Right ventricle myocardium superior (tissue), 1 donor: ENCODE data around the gene TIGD6. TPM values are rescaled to one million over a fixed set of nuclear protein-coding genes. Genes with fewer than 3 reads are reported as not detected.
"Not testable (repeated sequence)": the region's sequence is repeated elsewhere in the genome, so short reads cannot be mapped to it uniquely, and the experiment has no call there.

ENCODE experiments used
- ATAC-seq: fragments of 200-7000 bp; cut with Tn5 transposase; one replicate; pipeline ENCODE4 v1.9.1; 2020; ENCODE audit warnings: mild to moderate bottlenecking; ENCODE audit not compliant: poor library complexity
- DNase-seq: peaks from one replicate; pipeline ENCODE4 v3.0.0-alpha.2; 2020
- intact Hi-C: fragments of 100-400 bp; cut with DNase I; formaldehyde crosslinking; loops from one replicate; pipeline ENCODE4 v1.11.2; 2022
- total RNA-seq: library from RNA; stranded (reverse); fragmentation: NEBNext Ultra II Directional; extraction: Animal tissue kit (Norgen Biotek cat#: 25700); gene quantifications from one replicate; pipeline ENCODE4 v1.2.1, GENCODE V29; 2021
- donor health status: DM: no; HTN: yes; CAD: no; lungs with severe emphysema.

Gene TIGD6
- total RNA-seq, 1 donor from 2014 or later, result 1.9 TPM

DNA sequence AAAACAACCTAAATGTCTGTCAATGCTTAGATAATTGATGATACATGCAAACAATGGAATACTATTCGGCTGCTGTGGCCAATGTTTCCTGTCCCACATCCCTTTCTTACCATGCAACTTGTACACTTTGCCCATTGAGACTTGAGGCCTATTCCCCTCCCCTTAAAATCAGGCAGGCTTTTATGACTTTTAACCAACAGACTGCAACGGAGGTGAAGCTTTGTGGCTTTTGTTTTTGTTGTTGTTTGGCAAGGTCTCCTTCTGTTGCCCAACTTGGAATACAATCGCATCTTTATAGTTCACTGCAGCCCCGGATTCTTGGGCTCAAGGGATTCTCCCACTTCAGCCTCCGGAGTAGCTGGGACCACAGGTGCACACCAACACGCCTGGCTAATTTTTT is 45.7 kb downstream of the TIGD6 start:
- ATAC-seq (no peak), DNase-seq (no peak)
- intact Hi-C loops, result no loop called here

DNA sequence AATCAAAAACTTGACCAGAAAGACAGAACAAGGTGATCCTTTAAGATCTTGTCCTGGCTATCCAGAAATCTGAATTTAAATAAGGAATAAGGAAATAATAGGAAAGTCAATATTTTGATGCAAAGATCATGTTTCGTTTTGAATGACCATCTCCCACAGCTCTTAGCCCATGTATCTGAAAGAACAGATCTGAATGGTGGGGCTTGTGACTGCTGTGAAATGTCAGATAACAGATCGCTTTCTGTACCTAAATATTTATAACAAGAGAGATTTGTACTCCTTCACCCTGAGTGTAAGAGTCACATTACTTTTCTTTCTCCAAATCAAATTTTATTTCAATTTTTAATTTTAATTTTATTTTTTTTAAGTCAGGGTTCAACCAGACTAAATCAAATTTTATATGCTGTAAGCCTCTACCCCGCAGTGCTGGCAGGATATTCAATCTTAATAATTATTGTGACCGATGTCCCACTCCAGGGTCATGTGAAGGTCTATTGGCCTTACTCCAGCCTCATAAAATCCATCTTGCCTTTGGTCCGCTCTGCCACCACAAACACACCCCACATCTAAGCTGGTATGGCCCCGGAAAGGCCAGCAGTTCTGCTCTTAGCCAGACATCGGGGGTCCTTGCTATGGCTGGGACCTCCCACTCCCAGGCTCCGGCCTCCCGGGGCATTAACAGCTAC is 46.9 kb downstream of the TIGD6 start:
- no peak for DNase-seq
- no peak for ATAC-seq
- intact Hi-C loops, result no loop called here

GRCh38 chr5:149951138-149951749 is 49.2 kb downstream of the TIGD6 start:
- no peak for ATAC-seq
- intact Hi-C loops, result no loop called here
- no peak for DNase-seq

- ATAC-seq (no peak), DNase-seq (no peak)
- intact Hi-C loops, result no loop called here
Observed at GRCh38 chr5:149948993-149949392, 51.5 kb downstream of the TIGD6 start.

- ATAC-seq (no peak), DNase-seq (no peak)
- intact Hi-C loops, result no loop called here
Observed at GRCh38 chr5:149946118-149946517, 54.3 kb downstream of the TIGD6 start.

DNA sequence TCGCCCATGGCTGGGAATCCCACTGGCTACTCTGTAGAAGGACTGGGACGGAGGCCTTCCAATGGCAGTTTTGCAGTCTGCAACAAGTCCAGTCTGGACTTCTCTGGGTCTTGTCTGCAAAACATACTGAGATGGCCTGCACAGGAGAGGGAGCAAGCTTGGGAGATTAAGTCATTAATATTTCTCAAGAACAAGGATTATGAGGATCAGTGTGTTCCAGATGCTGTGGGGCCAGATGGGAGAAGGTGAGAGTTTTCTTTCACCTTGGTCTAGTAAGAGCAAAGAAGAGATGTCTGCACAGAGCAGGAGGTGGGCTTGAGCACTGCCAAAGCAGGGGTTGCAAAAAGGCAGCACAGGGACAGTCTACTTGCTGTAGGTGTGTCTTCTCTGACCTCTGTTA is 55.8 kb downstream of the TIGD6 start, which contains the start of gene PDE6A:
Gene PDE6A, minus strand, starts transcription at position 128 of the 400 bp plus-strand sequence. Its CDS starts 120 bp downstream, at position 8.
- intact Hi-C loops, result no loop called here
- DNase-seq, result no peak
- no peak for ATAC-seq

DNA sequence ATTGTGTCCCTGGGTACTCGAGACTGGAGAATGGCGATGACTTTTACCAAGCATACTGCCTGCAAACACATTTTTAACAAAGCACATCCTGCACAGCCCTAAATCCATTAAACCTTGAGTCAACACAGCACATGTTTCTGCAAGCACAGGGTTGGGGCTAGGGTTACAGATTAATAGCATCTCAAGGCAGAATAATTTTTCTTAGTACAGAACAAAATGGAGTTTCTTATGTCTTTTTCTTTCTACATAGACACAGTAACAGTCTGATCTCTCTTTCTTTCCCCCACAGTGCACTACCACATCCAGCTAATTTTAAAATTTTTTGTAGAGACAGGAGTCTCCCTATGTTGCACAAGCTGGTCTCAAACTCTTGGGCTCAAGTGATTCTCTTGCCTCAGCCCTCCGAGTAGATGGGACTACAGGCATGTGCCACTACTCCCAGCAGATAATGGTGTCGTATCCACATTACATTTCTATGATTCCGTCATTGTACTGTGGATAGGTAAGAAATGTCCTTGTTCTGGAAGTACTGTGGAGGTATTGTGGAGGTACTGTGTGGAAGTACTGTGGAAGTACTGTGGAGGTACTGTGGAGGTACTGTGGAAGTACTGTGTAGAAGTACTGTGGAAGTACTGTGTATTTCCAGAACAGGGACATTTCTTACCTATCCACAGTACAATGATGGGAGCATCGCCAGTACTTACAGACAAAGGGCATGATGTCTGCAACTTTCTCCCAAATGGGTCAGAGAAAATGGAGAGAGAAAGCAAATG is 57.1 kb downstream of the TIGD6 start:
- ATAC-seq, intact Hi-C loops, DNase-seq: not testable (repeated sequence)

Other genes starting within 250 kb of the TIGD6 start
- gene PDE6A, start 55.9 kb downstream of the TIGD6 start, total RNA-seq, result 0.08 TPM
- 2.9 TPM for gene SLC26A2, start 39.9 kb downstream of the TIGD6 start, total RNA-seq
- 13.8 TPM for gene HMGXB3, start 85 bp upstream of the TIGD6 start, total RNA-seq
- gene CSF1R, start 85.9 kb upstream of the TIGD6 start, total RNA-seq, result 19.5 TPM
- 47.0 TPM for gene PDGFRB, start 155.2 kb upstream of the TIGD6 start, total RNA-seq
- gene CDX1, start 166.1 kb upstream of the TIGD6 start, total RNA-seq, result not detected
- not detected for gene SLC6A7, start 189.4 kb upstream of the TIGD6 start, total RNA-seq